CD4-positive, alpha-beta T cell treated with Interleukin-12 subunit alpha and Interleukin-12 subunit beta, for 1 hour (primary cell): ENCODE data around the gene PLCB3.
"Not testable (repeated sequence)": the region's sequence is repeated elsewhere in the genome, so short reads cannot be mapped to it uniquely, and the experiment has no call there.

Source experiments
- DNase-seq: peaks from one replicate; pipeline ENCODE4 v3.0.0-alpha.2; 2020

The PLCB3 gene

DNA sequence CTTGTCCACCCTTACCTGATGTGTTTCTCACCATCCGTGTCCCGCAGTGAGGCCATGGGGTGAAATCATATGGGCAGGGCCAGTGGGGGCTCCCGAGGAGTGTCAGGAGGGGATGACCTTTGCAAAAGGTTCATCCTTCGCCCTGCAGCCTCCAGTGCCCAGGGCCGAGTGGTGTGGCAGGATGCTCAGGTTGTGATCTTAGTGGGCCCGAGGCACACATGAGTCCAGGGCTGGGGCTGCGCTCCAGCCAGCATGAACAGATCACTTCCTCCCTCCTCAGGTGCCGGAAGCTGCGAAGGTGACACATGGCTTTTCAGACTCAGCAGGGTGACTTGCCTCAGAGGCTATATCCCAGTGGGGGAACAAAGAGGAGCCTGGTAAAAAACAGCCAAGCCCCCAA is 13.3 kb upstream of the PLCB3 start:
- no peak for DNase-seq

DNA sequence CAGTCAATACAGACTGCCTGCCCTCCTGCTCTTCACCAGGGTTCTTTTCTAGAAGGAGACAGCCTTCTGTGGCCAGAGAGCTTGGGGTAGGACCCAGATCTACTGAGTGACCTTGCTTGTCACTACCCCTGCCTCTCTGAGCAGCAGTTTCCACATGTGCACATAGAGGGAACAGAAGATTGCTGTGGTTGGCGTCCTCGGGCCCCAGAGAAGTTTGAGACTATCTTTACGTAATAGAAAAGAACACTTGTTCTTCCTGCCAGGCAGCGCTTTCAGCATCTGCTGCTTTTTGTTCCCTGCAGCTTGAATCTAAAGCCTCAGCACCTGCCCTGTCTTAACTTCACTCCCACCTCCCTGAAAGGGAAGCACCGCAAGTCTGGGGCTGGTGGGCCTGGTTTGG is 12.3 kb upstream of the PLCB3 start:
- DNase-seq: no peak

DNA sequence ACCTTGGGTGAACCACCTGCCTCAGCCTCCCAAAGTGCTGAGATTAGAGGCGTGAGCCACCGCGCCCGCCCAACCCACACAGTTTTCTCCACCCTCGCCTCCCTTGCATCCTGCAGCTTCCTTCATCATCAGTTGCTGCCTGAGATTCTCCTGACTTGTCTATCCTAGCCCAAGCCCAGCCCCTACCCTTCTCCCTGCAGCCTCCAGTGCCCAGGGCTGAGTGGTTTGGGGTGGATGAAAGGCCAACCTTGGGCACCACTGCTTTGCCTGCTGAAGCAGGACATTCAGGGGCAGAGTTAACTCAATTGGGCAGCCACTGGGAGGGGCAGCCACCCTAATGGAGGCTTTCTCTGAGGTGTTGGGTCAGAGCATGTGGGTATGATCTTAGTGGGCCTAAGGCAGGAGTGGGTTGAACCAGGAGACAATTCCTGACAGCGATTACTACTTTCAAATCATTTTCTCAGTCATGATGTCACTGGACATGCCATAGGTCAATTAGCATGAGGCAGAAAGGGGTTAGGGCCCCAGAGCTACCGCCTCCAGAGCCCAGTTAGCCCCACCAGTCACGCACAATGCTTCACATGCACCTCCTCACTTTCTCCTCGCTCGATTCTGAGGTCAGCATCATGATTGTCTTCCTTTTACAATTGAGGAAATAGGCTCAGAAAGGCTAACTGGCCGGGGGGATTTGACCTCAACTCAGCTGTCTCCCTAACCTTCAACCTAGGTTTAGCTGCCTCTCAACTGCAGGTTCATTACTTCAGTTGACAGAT is 11.5 kb upstream of the PLCB3 start:
- no peak for DNase-seq

- peak; percentile 99 for DNase-seq
These were observed 10.7 kb upstream of the PLCB3 start, which contains the start of gene FKBP2 for GRCh38 chr11:64240435-64241240. TSS of gene FKBP2 (plus strand) at chr11:64241095. CDS start at chr11:64242388, 1,293 bp downstream.

- no peak for DNase-seq
These were observed 10.2 kb upstream of the PLCB3 start for GRCh38 chr11:64241241-64241490.

DNA sequence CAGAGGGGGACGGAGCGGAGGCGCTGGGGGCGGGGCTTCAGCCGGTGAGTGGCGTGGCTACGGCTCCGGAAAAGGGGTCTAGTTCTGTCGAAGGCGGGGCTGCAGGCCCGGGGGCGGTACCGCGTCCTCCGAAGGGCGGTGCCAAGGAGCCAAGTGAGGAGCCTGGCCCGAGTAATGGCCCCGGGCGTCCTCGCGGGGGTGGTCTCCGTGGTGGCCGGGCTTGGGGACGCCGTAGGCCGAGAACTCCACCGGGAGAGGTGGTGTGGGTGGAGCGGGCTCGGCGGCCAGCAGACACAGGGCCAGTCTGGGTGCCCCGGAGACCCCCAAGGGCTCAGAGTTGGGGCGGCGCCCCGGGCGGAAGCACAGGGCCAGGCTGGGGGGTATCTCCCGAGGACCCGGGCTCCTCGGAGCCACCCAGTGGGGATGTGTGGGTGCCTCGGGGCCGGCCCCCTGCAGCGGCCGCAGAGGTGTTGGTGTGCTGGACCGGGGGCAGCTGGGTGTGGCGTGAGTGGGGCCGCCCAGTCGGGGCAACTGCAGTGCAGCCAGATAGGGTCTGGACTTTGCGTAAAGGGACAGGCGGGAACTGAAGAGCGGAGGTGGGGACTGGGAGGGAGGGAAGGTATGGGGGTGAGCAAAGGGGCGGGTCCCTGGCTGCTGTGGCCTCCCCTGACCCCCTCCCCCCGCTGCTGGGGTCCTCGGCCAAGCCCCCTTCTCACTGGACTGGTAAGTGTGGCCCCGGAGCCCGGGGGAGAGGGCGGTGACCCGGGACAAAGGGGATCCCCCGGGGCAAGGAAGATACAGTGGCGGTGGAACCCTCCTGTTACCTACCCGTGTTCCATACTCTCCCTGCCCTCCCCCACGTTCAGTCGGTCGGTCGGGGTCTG is 9.6 kb upstream of the PLCB3 start:
- peak; percentile 100 for DNase-seq

DNA sequence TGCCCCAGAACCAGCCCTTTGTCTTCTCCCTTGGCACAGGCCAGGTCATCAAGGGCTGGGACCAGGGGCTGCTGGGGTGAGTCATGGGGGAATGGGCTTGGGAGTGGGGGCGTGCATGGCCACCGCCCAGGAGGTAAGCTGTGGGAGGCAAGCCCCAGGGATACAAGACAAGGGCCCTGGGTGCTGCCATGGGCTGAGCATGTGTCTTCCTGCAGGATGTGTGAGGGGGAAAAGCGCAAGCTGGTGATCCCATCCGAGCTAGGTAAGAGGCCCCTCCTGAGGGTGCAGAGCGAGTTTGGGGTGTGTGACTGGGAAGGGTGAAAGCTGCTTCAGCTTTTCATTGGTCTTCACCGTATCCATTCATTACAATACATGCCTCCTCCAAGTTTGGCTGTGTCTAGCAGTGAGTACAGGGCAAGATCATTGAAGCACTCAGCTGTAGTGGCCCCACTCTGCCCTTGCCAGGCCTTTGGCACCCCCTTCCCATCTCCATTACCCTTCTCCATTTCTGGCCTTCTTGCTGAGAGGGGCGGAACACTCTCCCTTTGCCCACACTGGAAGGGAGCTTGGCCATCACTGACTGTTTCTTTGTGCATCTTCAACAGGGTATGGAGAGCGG is 8.0 kb upstream of the PLCB3 start:
- DNase-seq: no peak

DNA sequence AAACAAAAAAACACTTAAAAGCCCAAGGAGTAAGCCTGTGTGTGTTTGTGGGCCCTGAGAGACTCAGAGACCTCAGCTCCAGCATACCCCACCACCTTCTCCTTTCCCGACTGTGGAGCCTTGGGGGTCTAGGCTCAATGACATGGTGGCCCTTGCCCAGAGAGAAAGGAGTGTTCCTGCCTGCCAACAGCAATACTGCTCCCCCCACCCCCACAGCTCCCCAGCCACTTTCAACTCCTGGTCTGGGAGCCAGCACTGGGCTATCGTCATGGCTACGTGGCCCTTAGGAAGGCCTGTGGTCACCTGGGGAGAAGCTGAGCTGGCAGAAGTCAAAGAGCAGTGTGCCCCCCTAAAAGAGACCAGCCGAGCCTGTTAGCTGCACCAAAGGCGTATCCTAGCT is 7.2 kb upstream of the PLCB3 start:
- no peak for DNase-seq

DNA sequence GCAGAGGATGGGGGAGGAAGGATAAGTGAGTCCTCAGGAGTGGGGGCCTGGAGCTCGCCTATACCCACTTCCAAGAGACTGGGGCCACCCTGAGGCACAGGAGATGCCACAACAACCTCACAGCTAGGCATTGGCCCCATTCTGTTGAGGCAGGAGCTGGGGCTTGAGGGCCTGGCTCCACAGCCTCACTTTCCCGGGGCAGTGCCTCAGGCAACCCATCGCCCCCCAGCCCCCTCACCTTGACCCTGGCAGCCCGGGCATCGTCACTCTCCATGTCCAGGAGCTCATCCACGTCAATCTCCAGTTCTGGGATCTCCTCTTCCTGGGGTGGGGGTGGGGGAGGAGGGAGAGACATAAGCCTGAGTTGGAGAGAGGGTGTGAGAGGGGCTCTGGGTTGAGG is 6.4 kb upstream of the PLCB3 start:
- DNase-seq: no peak

GRCh38 chr11:64245401-64245796 is 5.9 kb upstream of the PLCB3 start:
- peak; percentile 67 for DNase-seq

GRCh38 chr11:64245797-64246620 is 5.3 kb upstream of the PLCB3 start:
- peak; percentile 68 for DNase-seq

GRCh38 chr11:64246621-64246870 is 4.8 kb upstream of the PLCB3 start:
- not testable (repeated sequence) for DNase-seq

- DNase-seq: peak; percentile 81
These were observed 4.2 kb upstream of the PLCB3 start, which contains the start of gene PPP1R14B for GRCh38 chr11:64246871-64247728. TSS of gene PPP1R14B (minus strand) at chr11:64246943. CDS start at chr11:64246673, 270 bp downstream.

- DNase-seq: no peak
These were observed 3.4 kb upstream of the PLCB3 start for GRCh38 chr11:64247729-64248531.

DNA sequence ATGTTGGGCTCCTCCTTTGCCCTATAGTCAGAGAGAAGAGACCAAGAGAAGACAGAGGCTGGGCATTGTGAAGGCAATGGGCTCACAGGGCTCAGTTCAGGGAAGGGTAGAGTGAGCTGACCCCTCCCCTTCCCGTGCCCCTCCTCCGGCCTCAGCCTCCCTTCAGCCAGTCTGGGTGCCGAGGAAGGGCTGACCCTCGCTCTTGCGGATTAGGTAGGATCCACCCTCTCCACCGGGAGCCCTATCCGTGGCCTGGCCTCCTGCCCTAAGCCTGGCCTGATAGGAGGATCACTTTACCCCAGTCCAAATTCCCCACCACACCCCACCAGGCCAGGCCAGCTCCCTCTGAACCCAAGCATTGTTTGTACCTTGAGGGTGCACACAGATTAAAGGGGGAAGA is 2.8 kb upstream of the PLCB3 start:
- DNase-seq: no peak

GRCh38 chr11:64249038-64249437 is 2.3 kb upstream of the PLCB3 start:
- no peak for DNase-seq

GRCh38 chr11:64249563-64250414 is 1.5 kb upstream of the PLCB3 start:
- no peak for DNase-seq

DNA sequence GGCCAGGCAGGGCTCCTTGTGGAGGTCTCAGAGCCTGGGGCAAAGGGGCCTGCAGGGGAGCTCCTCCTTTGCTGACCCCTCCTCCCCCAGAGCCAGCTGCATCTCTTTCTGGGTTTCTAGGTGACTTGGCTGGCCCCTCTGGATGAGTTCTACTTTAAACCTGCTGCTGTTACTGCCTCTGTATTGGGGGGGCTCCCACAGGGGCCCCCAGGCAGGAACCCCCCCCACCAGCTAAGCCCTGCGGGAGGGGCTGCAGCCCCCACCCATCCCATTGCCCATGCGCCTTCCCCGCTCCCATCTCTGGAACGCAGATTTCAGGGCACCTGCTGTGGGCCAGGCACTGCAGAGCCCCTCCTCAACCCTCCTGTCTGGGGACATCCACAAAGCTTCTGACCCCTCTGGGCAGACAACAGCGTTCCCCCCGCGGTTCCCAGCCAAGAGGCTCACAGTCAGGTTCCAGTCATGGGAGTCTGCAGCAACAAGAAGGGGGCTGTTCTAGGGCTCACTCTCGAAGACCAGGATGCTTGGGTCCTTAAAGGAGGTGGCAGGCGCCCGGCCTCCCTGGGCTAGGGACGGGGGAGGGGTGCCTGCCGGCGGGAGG is 815 bp upstream of the PLCB3 start:
- no peak for DNase-seq

DNA sequence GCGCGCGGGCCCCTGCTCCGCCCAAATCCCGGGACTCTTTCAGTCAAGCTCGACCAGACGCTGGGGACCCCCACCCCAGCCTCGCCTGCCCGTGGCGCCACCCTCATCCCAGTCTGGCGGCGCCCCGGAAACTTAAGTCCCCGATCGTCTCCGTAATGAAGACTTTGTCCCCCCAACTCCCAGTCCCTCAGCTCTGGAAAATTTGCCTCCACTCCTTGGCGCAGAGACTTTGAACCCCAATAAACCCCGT is 348 bp downstream of the PLCB3 start:
- DNase-seq: no peak
